B cell (primary cell): ENCODE data around the gene TBCEL.

Experiments
- EZH2 ChIP-seq: IDR thresholded peaks from 2 replicates; pipeline ENCODE4 v1.6.1; 2012; ENCODE audit warnings: borderline replicate concordance, low read depth, mild to moderate bottlenecking, moderate library complexity, low read length; ENCODE audit not compliant: insufficient read depth, poor library complexity, severe bottlenecking
- TF ChIP-seq, protein P1 (sequence below): fragments of 200-600 bp; IDR thresholded peaks from one replicate; pipeline ENCODE4 v1.8.0; 2022; ENCODE audit warnings: antibody characterized with exemption, mild to moderate bottlenecking

DNA sequence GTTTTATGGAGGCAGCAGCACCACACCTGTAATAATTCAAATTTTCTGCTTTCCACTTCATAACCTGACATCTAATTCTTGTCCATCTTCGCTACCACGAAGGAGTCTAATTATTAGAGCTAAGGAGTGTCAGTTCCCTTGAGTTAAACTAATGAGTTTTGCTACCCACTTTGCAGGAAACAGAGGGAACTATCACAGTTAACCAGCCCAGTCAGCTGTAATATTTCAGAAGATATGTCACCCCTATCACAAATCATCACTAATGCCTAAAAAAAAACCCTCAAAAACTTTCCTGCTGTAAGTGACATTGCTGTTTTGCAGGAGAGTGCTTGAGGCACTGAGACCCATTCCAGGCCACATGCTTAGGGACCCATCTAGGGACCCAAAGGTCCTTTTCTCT lies 85.6 kb downstream of the TBCEL start:
- TF ChIP-seq, protein P1, sequence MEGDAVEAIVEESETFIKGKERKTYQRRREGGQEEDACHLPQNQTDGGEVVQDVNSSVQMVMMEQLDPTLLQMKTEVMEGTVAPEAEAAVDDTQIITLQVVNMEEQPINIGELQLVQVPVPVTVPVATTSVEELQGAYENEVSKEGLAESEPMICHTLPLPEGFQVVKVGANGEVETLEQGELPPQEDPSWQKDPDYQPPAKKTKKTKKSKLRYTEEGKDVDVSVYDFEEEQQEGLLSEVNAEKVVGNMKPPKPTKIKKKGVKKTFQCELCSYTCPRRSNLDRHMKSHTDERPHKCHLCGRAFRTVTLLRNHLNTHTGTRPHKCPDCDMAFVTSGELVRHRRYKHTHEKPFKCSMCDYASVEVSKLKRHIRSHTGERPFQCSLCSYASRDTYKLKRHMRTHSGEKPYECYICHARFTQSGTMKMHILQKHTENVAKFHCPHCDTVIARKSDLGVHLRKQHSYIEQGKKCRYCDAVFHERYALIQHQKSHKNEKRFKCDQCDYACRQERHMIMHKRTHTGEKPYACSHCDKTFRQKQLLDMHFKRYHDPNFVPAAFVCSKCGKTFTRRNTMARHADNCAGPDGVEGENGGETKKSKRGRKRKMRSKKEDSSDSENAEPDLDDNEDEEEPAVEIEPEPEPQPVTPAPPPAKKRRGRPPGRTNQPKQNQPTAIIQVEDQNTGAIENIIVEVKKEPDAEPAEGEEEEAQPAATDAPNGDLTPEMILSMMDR: no peak
- no peak for TF ChIP-seq EZH2
